Stimulated activated naive CD8-positive, alpha-beta T cell treated with anti-CD3 and anti-CD28 coated beads, Interleukin-15, Interleukin-2, amounts not matched to agents 100 ng/mL and 50 ng/mL, for 24 hours (primary cell): ENCODE data around the gene PLK2.

Source experiments
- H3K27ac Mint-ChIP-seq: one replicate; pipeline ENCODE4 v1.8.0; 2021; ENCODE audit warnings: mild to moderate bottlenecking, mixed read lengths
- H3K27me3 Mint-ChIP-seq: one replicate; pipeline ENCODE4 v1.8.0; 2021; ENCODE audit warnings: mixed read lengths
- H3K36me3 Mint-ChIP-seq: one replicate; pipeline ENCODE4 v1.8.0; 2021; ENCODE audit warnings: low read depth, mixed read lengths
- H3K4me1 Mint-ChIP-seq: one replicate; pipeline ENCODE4 v1.8.0; 2021; ENCODE audit warnings: low read depth, mixed read lengths
- H3K4me3 Mint-ChIP-seq: one replicate; pipeline ENCODE4 v1.8.0; 2021; ENCODE audit warnings: mild to moderate bottlenecking, mixed read lengths
- H3K9me3 Mint-ChIP-seq: one replicate; pipeline ENCODE4 v1.8.0; 2021; ENCODE audit warnings: mixed read lengths

PLK2 gene

GRCh38 chr5:58459146-58460001 lies 512 bp downstream of the PLK2 start:
- H3K4me3 Mint-ChIP-seq: peak overlapping the region; percentile 78
- H3K4me1 Mint-ChIP-seq: peaks cover 17% of the 10 kb centered on the region
- H3K27me3 Mint-ChIP-seq: peaks cover 15% of the 10 kb centered on the region
- H3K9me3 Mint-ChIP-seq: no peaks in the 10 kb centered on the region
- peaks cover 8% of the 10 kb centered on the region for H3K36me3 Mint-ChIP-seq
- peak overlapping the region; percentile 74 for H3K27ac Mint-ChIP-seq

- H3K4me3 Mint-ChIP-seq: peak overlapping the region; percentile 78
- no peak overlapping the region for H3K27ac Mint-ChIP-seq
- H3K36me3 Mint-ChIP-seq: peaks cover 8% of the 10 kb centered on the region
- H3K4me1 Mint-ChIP-seq: peaks cover 17% of the 10 kb centered on the region
- no peaks in the 10 kb centered on the region for H3K9me3 Mint-ChIP-seq
- H3K27me3 Mint-ChIP-seq: peaks cover 15% of the 10 kb centered on the region
Measured at GRCh38 chr5:58458743-58459145, 1.1 kb downstream of the PLK2 start.

- H3K9me3 Mint-ChIP-seq: no peaks in the 10 kb centered on the region
- peaks cover 17% of the 10 kb centered on the region for H3K4me1 Mint-ChIP-seq
- no peak overlapping the region for H3K4me3 Mint-ChIP-seq
- no peak overlapping the region for H3K27ac Mint-ChIP-seq
- H3K27me3 Mint-ChIP-seq: peaks cover 15% of the 10 kb centered on the region
- peaks cover 8% of the 10 kb centered on the region for H3K36me3 Mint-ChIP-seq
Measured at GRCh38 chr5:58458141-58458742, 1.6 kb downstream of the PLK2 start.

- Mint-ChIP-seq H3K36me3 (peaks cover 8% of the 10 kb centered on the region), H3K27me3 (peaks cover 15% of the 10 kb centered on the region), H3K27ac (no peak overlapping the region), H3K9me3 (no peaks in the 10 kb centered on the region), H3K4me3 (no peak overlapping the region), H3K4me1 (peaks cover 17% of the 10 kb centered on the region)
Measured at GRCh38 chr5:58457050-58457449, 2.8 kb downstream of the PLK2 start.

- Mint-ChIP-seq H3K27me3 (peaks cover 19% of the 10 kb centered on the region), H3K4me1 (peaks cover 17% of the 10 kb centered on the region), H3K4me3 (no peak overlapping the region), H3K9me3 (no peaks in the 10 kb centered on the region), H3K27ac (no peak overlapping the region), H3K36me3 (peaks cover 8% of the 10 kb centered on the region)
Measured at GRCh38 chr5:58456486-58456885, 3.4 kb downstream of the PLK2 start.

GRCh38 chr5:58456026-58456425 lies 3.9 kb downstream of the PLK2 start:
- peaks cover 19% of the 10 kb centered on the region for H3K27me3 Mint-ChIP-seq
- peaks cover 8% of the 10 kb centered on the region for H3K36me3 Mint-ChIP-seq
- no peak overlapping the region for H3K27ac Mint-ChIP-seq
- H3K4me3 Mint-ChIP-seq: no peak overlapping the region
- H3K9me3 Mint-ChIP-seq: no peaks in the 10 kb centered on the region
- peaks cover 14% of the 10 kb centered on the region for H3K4me1 Mint-ChIP-seq

DNA sequence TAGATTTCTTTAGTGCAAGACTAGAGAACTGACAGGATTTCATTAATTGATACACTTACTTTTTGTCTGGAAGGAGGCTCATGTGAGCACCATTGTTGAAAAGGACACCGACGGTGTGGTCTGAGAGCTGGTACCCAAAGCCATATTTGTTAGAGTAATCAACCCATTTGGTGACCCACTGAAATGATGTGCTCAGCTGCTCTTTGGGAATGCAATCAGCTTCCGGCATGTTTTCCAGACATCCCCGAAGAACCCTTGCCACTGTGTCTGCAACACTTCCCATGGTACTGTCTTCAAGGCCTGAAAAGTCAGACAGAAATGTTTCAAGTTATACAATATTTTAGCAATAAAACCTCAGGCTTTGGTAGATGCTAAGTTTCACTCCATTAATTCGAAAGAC lies 4.4 kb downstream of the PLK2 start:
- Mint-ChIP-seq H3K4me1 (peaks cover 11% of the 10 kb centered on the region), H3K27ac (no peak overlapping the region), H3K9me3 (no peaks in the 10 kb centered on the region), H3K4me3 (no peak overlapping the region), H3K36me3 (peaks cover 8% of the 10 kb centered on the region), H3K27me3 (peaks cover 19% of the 10 kb centered on the region)

DNA sequence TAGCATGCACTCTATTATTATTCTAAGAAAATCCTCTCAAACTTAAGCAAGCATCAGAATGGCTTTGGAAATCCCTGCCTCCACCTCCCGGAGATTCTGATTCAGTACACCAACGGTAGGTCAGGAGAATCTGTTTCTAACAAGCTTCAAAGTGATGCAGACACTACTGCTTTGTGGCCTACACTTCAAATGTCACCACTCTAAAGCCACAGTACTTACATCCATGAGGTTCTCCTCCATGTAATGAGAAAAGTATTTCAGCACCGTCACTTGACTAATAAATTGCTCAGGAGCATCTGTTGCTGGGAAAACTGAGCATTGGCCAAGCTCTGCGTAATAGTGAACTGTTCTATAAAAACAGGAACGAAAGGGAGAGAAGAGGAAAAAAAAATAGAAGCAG lies 4.8 kb downstream of the PLK2 start:
- Mint-ChIP-seq H3K4me3 (no peak overlapping the region), H3K4me1 (peaks cover 11% of the 10 kb centered on the region), H3K9me3 (no peaks in the 10 kb centered on the region), H3K36me3 (peaks cover 8% of the 10 kb centered on the region), H3K27me3 (peaks cover 19% of the 10 kb centered on the region), H3K27ac (no peak overlapping the region)

DNA sequence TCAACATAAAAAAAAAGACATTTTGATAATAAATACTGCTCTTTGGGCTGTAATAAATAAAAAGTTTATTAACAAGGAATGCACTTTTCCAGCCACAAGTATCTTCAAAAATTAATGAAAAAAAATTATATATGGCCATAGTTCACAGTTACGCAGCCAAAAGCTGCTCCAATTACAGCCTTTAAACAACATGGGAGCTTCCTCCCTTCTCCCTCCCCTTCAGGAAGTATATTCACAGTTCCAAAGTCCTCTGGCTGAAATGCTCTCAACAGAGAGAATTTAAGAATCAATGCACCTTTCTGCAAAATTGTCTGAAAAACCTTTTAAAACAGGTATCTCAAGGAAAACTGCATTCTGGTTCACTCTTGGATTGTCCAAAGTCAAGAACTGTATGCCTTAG lies 5.9 kb downstream of the PLK2 start:
- Mint-ChIP-seq H3K36me3 (peaks cover 8% of the 10 kb centered on the region), H3K4me1 (peaks cover 5% of the 10 kb centered on the region), H3K27ac (no peak overlapping the region), H3K9me3 (no peaks in the 10 kb centered on the region), H3K4me3 (no peak overlapping the region), H3K27me3 (peaks cover 17% of the 10 kb centered on the region)

- H3K27me3 Mint-ChIP-seq: peaks cover 13% of the 10 kb centered on the region
- H3K9me3 Mint-ChIP-seq: no peaks in the 10 kb centered on the region
- no peak overlapping the region for H3K4me3 Mint-ChIP-seq
- peaks cover 7% of the 10 kb centered on the region for H3K36me3 Mint-ChIP-seq
- H3K27ac Mint-ChIP-seq: no peak overlapping the region
- no peaks in the 10 kb centered on the region for H3K4me1 Mint-ChIP-seq
Measured at GRCh38 chr5:58453306-58453705, 6.6 kb downstream of the PLK2 start.

- Mint-ChIP-seq H3K27me3 (peaks cover 8% of the 10 kb centered on the region), H3K36me3 (peaks cover 3% of the 10 kb centered on the region), H3K9me3 (no peaks in the 10 kb centered on the region), H3K4me3 (no peak overlapping the region), H3K27ac (no peak overlapping the region), H3K4me1 (no peaks in the 10 kb centered on the region)
Measured at GRCh38 chr5:58452566-58453258, 7.2 kb downstream of the PLK2 start.

DNA sequence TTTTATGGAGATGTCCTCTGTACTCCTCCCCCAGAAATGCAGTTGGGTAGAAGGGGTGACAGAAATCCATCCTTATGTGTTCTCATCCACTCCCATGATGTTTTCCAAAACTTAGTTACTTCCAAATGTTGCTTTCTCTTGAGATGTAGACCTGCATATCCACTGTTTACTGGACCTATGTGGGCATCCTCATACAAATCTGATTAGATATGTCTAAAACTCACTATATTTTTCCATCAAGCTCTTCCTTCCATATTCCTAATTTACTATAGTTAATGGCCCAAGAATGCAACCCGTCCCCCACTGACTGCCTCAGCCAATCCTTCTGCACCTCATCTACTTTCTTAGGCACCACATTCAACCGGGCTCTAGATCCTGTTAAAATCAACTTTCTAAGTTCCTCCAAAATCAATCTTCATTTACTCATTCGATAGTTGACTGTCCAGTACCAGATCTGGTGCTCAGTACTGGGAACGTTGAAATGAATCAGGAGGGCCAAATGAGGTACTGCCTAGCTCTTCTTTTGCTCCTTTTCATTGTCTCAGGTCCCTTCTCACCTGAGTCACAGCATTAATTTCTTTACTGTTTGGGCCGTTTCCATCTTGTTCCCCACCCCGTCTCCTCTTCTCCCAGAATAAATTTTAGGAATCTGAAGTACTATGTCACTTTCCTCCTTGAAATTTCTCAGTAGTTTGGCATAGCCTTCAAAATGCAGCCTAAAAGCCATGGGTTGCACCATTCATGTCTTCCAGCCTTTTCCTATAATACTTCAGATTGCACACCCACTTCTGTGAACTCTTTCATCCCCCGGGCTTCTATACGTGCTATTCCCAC lies 7.9 kb downstream of the PLK2 start:
- Mint-ChIP-seq H3K4me1 (no peaks in the 10 kb centered on the region), H3K36me3 (peaks cover 3% of the 10 kb centered on the region), H3K9me3 (no peaks in the 10 kb centered on the region), H3K27me3 (peaks cover 8% of the 10 kb centered on the region), H3K27ac (no peak overlapping the region), H3K4me3 (no peak overlapping the region)

DNA sequence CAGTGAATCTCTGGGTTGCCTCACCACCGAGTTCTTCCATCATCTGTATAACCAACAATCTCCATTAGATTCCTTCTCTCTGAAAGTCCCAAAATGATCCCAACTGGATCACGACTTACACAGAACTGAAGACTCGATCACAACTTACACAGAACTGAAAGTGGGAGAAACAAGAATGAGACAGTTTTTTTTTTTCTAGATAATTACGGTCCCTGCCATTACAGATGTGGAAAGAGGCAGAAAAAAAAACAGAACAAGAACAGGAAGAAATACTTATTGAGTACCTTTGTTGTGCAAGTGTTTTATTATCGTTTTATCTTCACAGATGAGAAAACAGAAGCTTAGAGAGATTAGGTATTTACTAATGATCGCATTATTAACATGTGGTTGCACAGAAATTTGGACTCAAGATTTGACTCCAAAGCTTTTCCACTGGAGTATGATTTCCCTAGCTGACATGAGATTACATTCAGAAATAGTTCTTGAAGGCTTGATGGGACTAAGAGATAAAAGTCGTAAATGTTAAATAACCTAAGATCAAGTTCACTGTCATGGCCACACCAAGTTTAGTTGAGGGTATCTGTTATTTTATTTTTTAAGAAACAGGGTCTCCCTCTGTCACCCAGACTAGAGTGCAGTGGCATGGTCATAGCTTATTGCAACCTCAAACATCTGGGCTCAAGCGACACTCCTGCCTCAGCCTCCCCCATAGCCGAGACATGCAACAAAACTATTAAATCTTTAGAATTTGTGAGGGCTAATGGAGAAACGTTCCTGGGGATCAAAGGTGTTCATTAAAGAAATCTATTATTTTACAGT lies 8.9 kb downstream of the PLK2 start:
- Mint-ChIP-seq H3K27me3 (peaks cover 8% of the 10 kb centered on the region), H3K27ac (no peak overlapping the region), H3K9me3 (no peaks in the 10 kb centered on the region), H3K4me1 (no peaks in the 10 kb centered on the region), H3K4me3 (no peak overlapping the region), H3K36me3 (peaks cover 3% of the 10 kb centered on the region)

- Mint-ChIP-seq H3K9me3 (peaks cover 3% of the 10 kb centered on the region), H3K36me3 (peaks cover 3% of the 10 kb centered on the region), H3K27ac (no peak overlapping the region), H3K4me1 (no peaks in the 10 kb centered on the region), H3K27me3 (peaks cover 8% of the 10 kb centered on the region), H3K4me3 (no peak overlapping the region)
Measured at GRCh38 chr5:58450018-58450417, 9.9 kb downstream of the PLK2 start.
